SK-N-SH treated with all-trans-retinoic acid at 6 μM for 48 hours (cell line): Measurements from ENCODE around the gene SEMA5A.

Experiments used
- CREB5 ChIP-seq: fragments of 250-450 bp; sonication (Bioruptor Pico); IDR thresholded peaks from 2 replicates; pipeline ENCODE4 v1.5.1; 2020; ENCODE audit warnings: low read depth, mild to moderate bottlenecking, moderate library complexity
- CSDC2 ChIP-seq: fragments of 250-450 bp; sonication (Bioruptor Pico); IDR thresholded peaks from 2 replicates; pipeline ENCODE4 v1.5.0; 2020; ENCODE audit warnings: mild to moderate bottlenecking, moderate library complexity
- CSRNP3 ChIP-seq: fragments of 250-450 bp; sonication (Bioruptor Pico); IDR thresholded peaks from 2 replicates; pipeline ENCODE4 v1.5.1; 2021; ENCODE audit warnings: mild to moderate bottlenecking, moderate library complexity
- ESRRG ChIP-seq: fragments of 250-450 bp; sonication (Bioruptor Pico); IDR thresholded peaks from 2 replicates; pipeline ENCODE4 v1.6.1; 2021; ENCODE audit warnings: mild to moderate bottlenecking
- OSR1 ChIP-seq: fragments of 250-450 bp; sonication (Bioruptor Pico); IDR thresholded peaks from 2 replicates; pipeline ENCODE4 v1.8.0; 2022; ENCODE audit warnings: moderate library complexity, mild to moderate bottlenecking, inconsistent platforms
- PATZ1 ChIP-seq: fragments of 250-450 bp; sonication (Bioruptor Pico); IDR thresholded peaks from 2 replicates; pipeline ENCODE4 v1.8.0; 2020; ENCODE audit warnings: mild to moderate bottlenecking, moderate library complexity, borderline replicate concordance
- POU6F1 ChIP-seq: fragments of 250-450 bp; sonication (Bioruptor Pico); IDR thresholded peaks from 2 replicates; pipeline ENCODE4 v1.8.0; 2021; ENCODE audit warnings: low read depth, mild to moderate bottlenecking, moderate library complexity, borderline replicate concordance
- TOX ChIP-seq: fragments of 250-450 bp; sonication (Bioruptor Pico); IDR thresholded peaks from 2 replicates; pipeline ENCODE4 v1.8.0; 2021; ENCODE audit warnings: mild to moderate bottlenecking, moderate library complexity, borderline replicate concordance
- ZNF565 ChIP-seq: fragments of 450-650 bp; formaldehyde crosslinking; conservative IDR thresholded peaks from 2 replicates; pipeline ENCODE4 v1.5.0; 2020; ENCODE audit warnings: low read depth, mild to moderate bottlenecking, moderate library complexity
- ZNF70 ChIP-seq: fragments of 450-650 bp; formaldehyde crosslinking; IDR thresholded peaks from 2 replicates; pipeline ENCODE4 v1.5.0; 2020; ENCODE audit warnings: mild to moderate bottlenecking, moderate library complexity

GRCh38 chr5:9494301-9494700 is 51.6 kb downstream of the SEMA5A start:
- TF ChIP-seq POU6F1 (CRISPR knock-in tag) = no peak
- TF ChIP-seq ZNF70 (CRISPR knock-in tag) = no peak
- TF ChIP-seq TOX (CRISPR knock-in tag) = no peak
- TF ChIP-seq ZNF565 = no peak
- no peak for TF ChIP-seq PATZ1 (CRISPR knock-in tag)
- TF ChIP-seq OSR1 = no peak
- TF ChIP-seq CSRNP3 (CRISPR knock-in tag) = no peak
- TF ChIP-seq CSDC2 (CRISPR knock-in tag) = no peak
- no peak for TF ChIP-seq CREB5 (CRISPR knock-in tag)
- TF ChIP-seq ESRRG (CRISPR knock-in tag) = no peak
